H1 (cell line): ENCODE data around the gene APOBEC3H. TPM values are rescaled to one million over a fixed set of nuclear protein-coding genes. Genes with fewer than 3 reads are reported as not detected.

Experiments used
- EZH2 ChIP-seq: fragments of 200-600 bp; sonication (generic); IDR thresholded peaks from 2 replicates; pipeline ENCODE4 v1.7.1; 2012; ENCODE audit warnings: low read depth, mild to moderate bottlenecking, moderate library complexity, low read length, inconsistent platforms; ENCODE audit not compliant: severe bottlenecking
- GTF2F1 ChIP-seq: IDR thresholded peaks from 2 replicates; pipeline ENCODE4 v1.6.1; 2012; ENCODE audit warnings: low read depth, low read length, improper control_type of control experiment, borderline replicate concordance
- KDM1A ChIP-seq: fragments of 200-600, 300-600 bp; sonication (generic); IDR thresholded peaks from 2 replicates; pipeline ENCODE4 v1.7.1; 2016; ENCODE audit warnings: mild to moderate bottlenecking, low read length, borderline replicate concordance
- POLR2AphosphoS5 ChIP-seq: IDR thresholded peaks from 2 replicates; pipeline ENCODE4 v1.6.1; 2011; ENCODE audit warnings: low read depth, low read length
- RAD21 ChIP-seq, 2 experiments: IDR thresholded peaks in 1 of 2; conservative IDR thresholded peaks in 1 of 2; 2 replicates each; pipeline ENCODE4 v1.6.1; 2011; ENCODE audit warnings: low read depth in 2 of 2, low read length in 2 of 2, improper control_type of control experiment in 1 of 2, inconsistent platforms in 1 of 2, mild to moderate bottlenecking in 1 of 2, moderate library complexity in 1 of 2
- SIRT6 ChIP-seq: IDR thresholded peaks from one replicate; pipeline ENCODE4 v1.7.1; 2012; ENCODE audit warnings: low read length, inconsistent platforms
- YY1 ChIP-seq: IDR thresholded peaks from 2 replicates; pipeline ENCODE4 v1.6.1; 2011; ENCODE audit warnings: low read depth, mild to moderate bottlenecking, low read length
- polyA plus RNA-seq, 7 experiments: library from polyadenylated mRNA; depleted of rRNA in 3 of 7; stranded (reverse) in 5 of 7; unstranded in 2 of 7; fragments of >200 nt in 5 of 7; fragments of 200-250 nt in 2 of 7; gene quantifications; 1 replicate in 5 of 7; 2 replicates in 1 of 7; 4 replicates in 1 of 7; pipeline versions ENCODE4 v1.2.1 to v1.2.3, GENCODE V29; 2011 to 2013; ENCODE audit warnings: missing spikeins in 2 of 7, mixed read lengths in 2 of 7
- total RNA-seq: library from RNA; stranded (reverse); fragmentation: NEBNext Ultra II Directional; extraction: Animal tissue kit (Norgen Biotek cat#: 25700); gene quantifications from 2 replicates; pipeline ENCODE4 v1.2.1, GENCODE V29; 2021
- TF ChIP-seq, protein P1 (sequence below): IDR thresholded peaks from 2 replicates; pipeline ENCODE4 v1.6.1; 2012; ENCODE audit warnings: low read length, inconsistent platforms
- TF ChIP-seq, protein P2 (sequence below): fragments of 300-600 bp; sonication (generic); IDR thresholded peaks from 2 replicates; pipeline ENCODE4 v1.7.1; 2012; ENCODE audit warnings: low read length, moderate library complexity, mild to moderate bottlenecking, inconsistent platforms; ENCODE audit not compliant: insufficient replicate concordance

Gene APOBEC3H
- total and polyA plus RNA-seq, 2 of the 8 experiments (the other 6 are each of a cell fraction or from before 2014, with no cell fraction given) = 0.47 to 0.56 TPM

DNA sequence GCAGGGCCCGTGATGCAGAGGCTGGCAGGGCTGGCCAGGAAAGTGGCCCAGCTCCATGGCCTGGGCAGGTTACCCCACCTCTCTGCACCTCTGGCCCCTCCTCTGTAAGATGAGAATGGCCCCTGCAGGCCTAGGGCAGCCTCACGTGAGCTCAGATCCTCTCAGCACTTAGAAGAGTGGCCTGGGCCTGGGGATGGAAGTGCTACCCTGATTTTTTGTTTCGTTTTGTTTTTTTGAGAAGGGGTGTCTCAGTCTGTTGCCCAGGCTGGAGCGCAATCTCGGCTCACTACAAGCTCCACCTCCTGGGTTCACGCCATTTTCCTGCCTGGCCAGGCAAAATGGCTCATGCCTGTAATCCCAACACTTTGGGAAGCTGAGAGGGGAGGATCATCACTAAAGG lies 982 bp downstream of the APOBEC3H start (continued):
- TF ChIP-seq, protein P1, sequence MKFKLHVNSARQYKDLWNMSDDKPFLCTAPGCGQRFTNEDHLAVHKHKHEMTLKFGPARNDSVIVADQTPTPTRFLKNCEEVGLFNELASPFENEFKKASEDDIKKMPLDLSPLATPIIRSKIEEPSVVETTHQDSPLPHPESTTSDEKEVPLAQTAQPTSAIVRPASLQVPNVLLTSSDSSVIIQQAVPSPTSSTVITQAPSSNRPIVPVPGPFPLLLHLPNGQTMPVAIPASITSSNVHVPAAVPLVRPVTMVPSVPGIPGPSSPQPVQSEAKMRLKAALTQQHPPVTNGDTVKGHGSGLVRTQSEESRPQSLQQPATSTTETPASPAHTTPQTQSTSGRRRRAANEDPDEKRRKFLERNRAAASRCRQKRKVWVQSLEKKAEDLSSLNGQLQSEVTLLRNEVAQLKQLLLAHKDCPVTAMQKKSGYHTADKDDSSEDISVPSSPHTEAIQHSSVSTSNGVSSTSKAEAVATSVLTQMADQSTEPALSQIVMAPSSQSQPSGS = no peak
- TF ChIP-seq YY1 = peak; percentile 81; the same call in 1 of the 2 replicates
- no peak for TF ChIP-seq EZH2
- no peak for TF ChIP-seq KDM1A
- TF ChIP-seq POLR2AphosphoS5 = no peak
- TF ChIP-seq RAD21 (IDR thresholded peaks at IDR 0.05 in 1 of 2, conservative IDR thresholded peaks at IDR 0.05 in 1 of 2; ENCODE audit: low read depth in 2 of 2, low read length in 2 of 2) = peak in 1 of 2 experiments; percentile 5; a peak in 1 of 4 replicates
- no peak for TF ChIP-seq SIRT6
- TF ChIP-seq, protein P2, sequence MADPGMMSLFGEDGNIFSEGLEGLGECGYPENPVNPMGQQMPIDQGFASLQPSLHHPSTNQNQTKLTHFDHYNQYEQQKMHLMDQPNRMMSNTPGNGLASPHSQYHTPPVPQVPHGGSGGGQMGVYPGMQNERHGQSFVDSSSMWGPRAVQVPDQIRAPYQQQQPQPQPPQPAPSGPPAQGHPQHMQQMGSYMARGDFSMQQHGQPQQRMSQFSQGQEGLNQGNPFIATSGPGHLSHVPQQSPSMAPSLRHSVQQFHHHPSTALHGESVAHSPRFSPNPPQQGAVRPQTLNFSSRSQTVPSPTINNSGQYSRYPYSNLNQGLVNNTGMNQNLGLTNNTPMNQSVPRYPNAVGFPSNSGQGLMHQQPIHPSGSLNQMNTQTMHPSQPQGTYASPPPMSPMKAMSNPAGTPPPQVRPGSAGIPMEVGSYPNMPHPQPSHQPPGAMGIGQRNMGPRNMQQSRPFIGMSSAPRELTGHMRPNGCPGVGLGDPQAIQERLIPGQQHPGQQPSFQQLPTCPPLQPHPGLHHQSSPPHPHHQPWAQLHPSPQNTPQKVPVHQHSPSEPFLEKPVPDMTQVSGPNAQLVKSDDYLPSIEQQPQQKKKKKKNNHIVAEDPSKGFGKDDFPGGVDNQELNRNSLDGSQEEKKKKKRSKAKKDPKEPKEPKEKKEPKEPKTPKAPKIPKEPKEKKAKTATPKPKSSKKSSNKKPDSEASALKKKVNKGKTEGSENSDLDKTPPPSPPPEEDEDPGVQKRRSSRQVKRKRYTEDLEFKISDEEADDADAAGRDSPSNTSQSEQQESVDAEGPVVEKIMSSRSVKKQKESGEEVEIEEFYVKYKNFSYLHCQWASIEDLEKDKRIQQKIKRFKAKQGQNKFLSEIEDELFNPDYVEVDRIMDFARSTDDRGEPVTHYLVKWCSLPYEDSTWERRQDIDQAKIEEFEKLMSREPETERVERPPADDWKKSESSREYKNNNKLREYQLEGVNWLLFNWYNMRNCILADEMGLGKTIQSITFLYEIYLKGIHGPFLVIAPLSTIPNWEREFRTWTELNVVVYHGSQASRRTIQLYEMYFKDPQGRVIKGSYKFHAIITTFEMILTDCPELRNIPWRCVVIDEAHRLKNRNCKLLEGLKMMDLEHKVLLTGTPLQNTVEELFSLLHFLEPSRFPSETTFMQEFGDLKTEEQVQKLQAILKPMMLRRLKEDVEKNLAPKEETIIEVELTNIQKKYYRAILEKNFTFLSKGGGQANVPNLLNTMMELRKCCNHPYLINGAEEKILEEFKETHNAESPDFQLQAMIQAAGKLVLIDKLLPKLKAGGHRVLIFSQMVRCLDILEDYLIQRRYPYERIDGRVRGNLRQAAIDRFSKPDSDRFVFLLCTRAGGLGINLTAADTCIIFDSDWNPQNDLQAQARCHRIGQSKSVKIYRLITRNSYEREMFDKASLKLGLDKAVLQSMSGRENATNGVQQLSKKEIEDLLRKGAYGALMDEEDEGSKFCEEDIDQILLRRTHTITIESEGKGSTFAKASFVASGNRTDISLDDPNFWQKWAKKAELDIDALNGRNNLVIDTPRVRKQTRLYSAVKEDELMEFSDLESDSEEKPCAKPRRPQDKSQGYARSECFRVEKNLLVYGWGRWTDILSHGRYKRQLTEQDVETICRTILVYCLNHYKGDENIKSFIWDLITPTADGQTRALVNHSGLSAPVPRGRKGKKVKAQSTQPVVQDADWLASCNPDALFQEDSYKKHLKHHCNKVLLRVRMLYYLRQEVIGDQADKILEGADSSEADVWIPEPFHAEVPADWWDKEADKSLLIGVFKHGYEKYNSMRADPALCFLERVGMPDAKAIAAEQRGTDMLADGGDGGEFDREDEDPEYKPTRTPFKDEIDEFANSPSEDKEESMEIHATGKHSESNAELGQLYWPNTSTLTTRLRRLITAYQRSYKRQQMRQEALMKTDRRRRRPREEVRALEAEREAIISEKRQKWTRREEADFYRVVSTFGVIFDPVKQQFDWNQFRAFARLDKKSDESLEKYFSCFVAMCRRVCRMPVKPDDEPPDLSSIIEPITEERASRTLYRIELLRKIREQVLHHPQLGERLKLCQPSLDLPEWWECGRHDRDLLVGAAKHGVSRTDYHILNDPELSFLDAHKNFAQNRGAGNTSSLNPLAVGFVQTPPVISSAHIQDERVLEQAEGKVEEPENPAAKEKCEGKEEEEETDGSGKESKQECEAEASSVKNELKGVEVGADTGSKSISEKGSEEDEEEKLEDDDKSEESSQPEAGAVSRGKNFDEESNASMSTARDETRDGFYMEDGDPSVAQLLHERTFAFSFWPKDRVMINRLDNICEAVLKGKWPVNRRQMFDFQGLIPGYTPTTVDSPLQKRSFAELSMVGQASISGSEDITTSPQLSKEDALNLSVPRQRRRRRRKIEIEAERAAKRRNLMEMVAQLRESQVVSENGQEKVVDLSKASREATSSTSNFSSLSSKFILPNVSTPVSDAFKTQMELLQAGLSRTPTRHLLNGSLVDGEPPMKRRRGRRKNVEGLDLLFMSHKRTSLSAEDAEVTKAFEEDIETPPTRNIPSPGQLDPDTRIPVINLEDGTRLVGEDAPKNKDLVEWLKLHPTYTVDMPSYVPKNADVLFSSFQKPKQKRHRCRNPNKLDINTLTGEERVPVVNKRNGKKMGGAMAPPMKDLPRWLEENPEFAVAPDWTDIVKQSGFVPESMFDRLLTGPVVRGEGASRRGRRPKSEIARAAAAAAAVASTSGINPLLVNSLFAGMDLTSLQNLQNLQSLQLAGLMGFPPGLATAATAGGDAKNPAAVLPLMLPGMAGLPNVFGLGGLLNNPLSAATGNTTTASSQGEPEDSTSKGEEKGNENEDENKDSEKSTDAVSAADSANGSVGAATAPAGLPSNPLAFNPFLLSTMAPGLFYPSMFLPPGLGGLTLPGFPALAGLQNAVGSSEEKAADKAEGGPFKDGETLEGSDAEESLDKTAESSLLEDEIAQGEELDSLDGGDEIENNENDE = no peak
- no peak for TF ChIP-seq GTF2F1
